ENCODE measurements around the gene ERCC6L.

The ERCC6L gene

DNA sequence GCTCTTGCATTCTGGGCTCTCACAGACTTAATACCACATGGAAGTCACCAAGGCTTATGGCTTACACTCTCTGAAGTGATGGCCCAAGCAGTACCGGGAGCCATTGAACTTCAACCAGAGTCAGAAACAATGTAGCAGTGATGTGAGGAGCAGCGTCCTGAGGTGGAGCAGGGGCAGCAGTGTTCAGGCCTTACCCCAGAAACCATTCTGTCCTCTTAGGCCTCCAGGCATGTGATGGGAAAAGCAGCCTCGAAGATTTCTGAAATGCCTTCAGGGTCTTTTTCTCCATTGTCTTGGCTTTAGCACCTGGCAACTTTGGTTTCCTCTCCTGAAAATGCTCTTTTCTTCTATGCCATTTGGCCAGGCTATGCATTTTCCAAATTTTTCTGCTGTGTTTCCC lies 80.1 kb downstream of the ERCC6L start:
- no peak for DNase-seq

All from NCI-H774 (cell line).